Measurements from ENCODE around the gene GOLGA8K. TPM values are rescaled to one million over a fixed set of nuclear protein-coding genes. Genes with fewer than 3 reads are reported as not detected.

The GOLGA8K gene, protein sequence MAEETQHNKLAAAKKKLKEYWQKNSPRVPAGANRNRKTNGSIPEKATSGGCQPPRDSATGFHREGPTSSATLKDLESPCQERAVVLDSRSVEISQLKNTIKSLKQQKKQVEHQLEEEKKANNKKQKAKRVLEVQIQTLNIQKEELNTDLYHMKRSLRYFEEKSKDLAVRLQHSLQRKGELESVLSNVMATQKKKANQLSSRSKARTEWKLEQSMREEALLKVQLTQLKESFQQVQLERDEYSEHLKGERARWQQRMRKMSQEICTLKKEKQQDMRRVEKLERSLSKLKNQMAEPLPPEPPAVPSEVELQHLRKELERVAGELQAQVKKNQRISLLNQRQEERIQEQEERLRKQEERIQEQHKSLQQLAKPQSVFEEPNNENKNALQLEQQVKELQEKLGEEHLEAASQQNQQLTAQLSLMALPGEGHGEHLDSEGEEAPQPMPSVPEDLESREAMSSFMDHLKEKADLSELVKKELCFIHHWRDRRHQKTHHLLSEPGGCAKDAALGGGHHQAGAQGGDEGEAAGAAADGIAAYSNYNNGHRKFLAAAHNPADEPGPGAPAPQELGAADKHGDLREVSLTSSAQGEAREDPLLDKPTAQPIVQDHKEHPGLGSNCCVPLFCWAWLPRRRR
- 0.53 to 0.85 TPM (median 0.60 TPM) in 5 replicates for total RNA-seq (2022; extraction: Qiagen RNA extraction)

DNA sequence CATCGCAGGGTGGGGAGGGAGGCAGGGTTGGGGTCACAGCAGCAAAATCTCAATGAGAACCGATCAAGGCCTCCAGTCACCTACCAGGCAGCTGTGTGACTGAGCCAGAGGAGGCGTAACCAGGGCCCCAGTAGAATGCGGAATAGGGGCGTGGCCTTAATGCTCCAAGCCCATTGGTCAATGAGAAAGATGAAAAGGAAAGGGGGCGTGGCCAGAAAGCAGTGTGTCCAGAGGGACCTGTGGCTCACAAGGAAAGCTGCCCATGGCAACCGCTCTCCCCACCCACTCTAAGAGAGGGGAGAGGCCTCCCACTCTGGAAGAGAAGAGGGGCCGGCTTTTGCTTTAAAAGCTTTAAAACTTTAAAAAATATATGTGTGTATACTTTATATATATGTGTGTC lies at the start of gene GOLGA8K:
Gene GOLGA8K, minus strand, starts transcription at position 101 of the 400 bp plus-strand sequence. Its CDS starts 98 bp downstream, at position 3.

Other genes starting within 250 kb of the GOLGA8K start
- gene GOLGA8O, start 52.3 kb upstream of the GOLGA8K start, total RNA-seq (2022; extraction: Qiagen RNA extraction), result 0.13 to 0.33 TPM (median 0.23 TPM) in 5 replicates
- 0.91 to 1.6 TPM (median 1.3 TPM) in 5 replicates for gene GOLGA8N, start 190.2 kb upstream of the GOLGA8K start, total RNA-seq (2022; extraction: Qiagen RNA extraction)
- gene ARHGAP11A, start 212.2 kb upstream of the GOLGA8K start, total RNA-seq (2022; extraction: Qiagen RNA extraction), result 56.4 to 105 TPM (median 69.8 TPM) in 5 replicates
- gene SCG5, start 238.4 kb upstream of the GOLGA8K start, total RNA-seq (2022; extraction: Qiagen RNA extraction), result 1.6 to 2.7 TPM (median 2.0 TPM) in 5 replicates

Data from A549 treated with Hydrocortisone at 1 μM for 4 hours (cell line).